Body of pancreas (tissue), 4 donors: Measurements from ENCODE around the gene DDX19B. TPM values are rescaled to one million over a fixed set of nuclear protein-coding genes. Genes with fewer than 3 reads are reported as not detected.
"Not testable (repeated sequence)": the region's sequence is repeated elsewhere in the genome, so short reads cannot be mapped to it uniquely, and the experiment has no call there.

Experiments used
- ATAC-seq: fragments of 150-250 bp; one replicate; pipeline ENCODE4 v1.9.1; 2016
- DNase-seq, 4 donors: peaks; one replicate each; pipeline ENCODE4 v3.0.0-alpha.2; 2019
- H3K27ac ChIP-seq, 4 donors: fragments of 200-600 bp; sonication (generic); 1 replicate in 3 of 4; 2 replicates in 1 of 4; pipeline versions ENCODE4 v1.5.1 to v1.6.1; 2016 to 2019; ENCODE audit warnings: mild to moderate bottlenecking in 1 of 4, mixed read lengths in 1 of 4, moderate library complexity in 1 of 4
- H3K27me3 ChIP-seq, 2 donors: fragments of 200-600 bp; sonication (generic); one replicate each; pipeline ENCODE4 v1.6.0; 2016; ENCODE audit warnings: mild to moderate bottlenecking in 1 of 2
- H3K36me3 ChIP-seq, 2 donors: fragments of 200-600 bp; sonication (generic); replicated peaks in 1 of 2; 2 replicates each; pipeline ENCODE4 v1.5.1; 2016; ENCODE audit warnings: low read depth in 2 of 2; ENCODE audit not compliant: insufficient read depth in 1 of 2
- H3K4me1 ChIP-seq: fragments of 200-600 bp; sonication (generic); one replicate; pipeline ENCODE4 v1.6.0; 2016
- H3K4me3 ChIP-seq, 2 donors: fragments of 200-600 bp; sonication (generic); 1 replicate in 1 of 2; 2 replicates in 1 of 2; pipeline ENCODE4 v1.5.1; 2016 to 2019
- H3K9me3 ChIP-seq, 3 donors: fragments of 200-600 bp; sonication (generic); 1 replicate in 2 of 3; 2 replicates in 1 of 3; pipeline ENCODE4 v1.5.1; 2016
- CTCF ChIP-seq, 7 experiments: fragments of 450-650 bp in 4 of 7; fragments of 200-600 bp in 3 of 7; sonication (generic) in 3 of 7; IDR thresholded peaks; one replicate each; pipeline ENCODE4 v1.5.1; 2016 to 2019; ENCODE audit warnings: antibody characterized with exemption in 7 of 7
- POLR2A ChIP-seq, 3 donors: fragments of 450-650 bp; IDR thresholded peaks; one replicate each; pipeline ENCODE4 v1.6.1; 2016; ENCODE audit warnings: antibody characterized with exemption in 3 of 3, mild to moderate bottlenecking in 2 of 3
- WGBS, 2 donors: methylation state at CpG; one replicate each; pipeline ENCODE4 v1.1.5; 2017; 5-methylcytosine and 5-hydroxymethylcytosine counted together
- intact Hi-C: fragments of 100-400 bp; cut with DNase I; formaldehyde crosslinking; loops from one replicate; pipeline ENCODE4 v1.15.1; 2023
- total RNA-seq, 2 donors: library from RNA; depleted of rRNA; stranded (reverse); fragments of >200 nt; gene quantifications; one replicate each; pipeline ENCODE4 v1.1.0, GENCODE V29; 2016

The DDX19B gene
- total RNA-seq, 2 donors from 2014 or later = 31.4 to 37.9 TPM

DNA sequence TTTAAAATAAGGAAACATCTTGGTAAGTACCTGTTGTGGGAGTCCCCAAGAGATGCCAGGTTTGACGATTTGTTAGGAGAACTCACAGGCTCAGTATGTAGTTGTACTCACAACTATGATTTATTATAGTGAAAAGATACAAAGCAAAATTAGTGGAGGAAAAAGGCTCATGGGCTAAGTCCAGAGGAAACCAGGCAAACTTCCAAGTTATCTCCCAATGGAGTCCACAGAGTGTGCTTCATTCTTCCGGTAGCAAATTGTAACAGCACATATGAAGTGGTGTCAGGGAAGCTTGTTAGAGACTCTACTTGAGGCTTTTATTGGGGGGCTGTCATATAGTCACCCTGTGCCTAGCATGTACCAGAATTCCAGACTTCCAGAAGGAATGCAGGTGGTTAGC lies 50.0 kb downstream of the DDX19B start:
- intact Hi-C loops = loop anchor here (10.0 kb wide), 1 partner anchor 54 kb away; the partner anchor contains the start of gene DDX19B
- WGBS, 2 donors = 67 to 72% methylated on average over 2 of the region's 2 CpGs
- no peak for TF ChIP-seq POLR2A (IDR thresholded peaks at IDR 0.05)
- no peak for TF ChIP-seq CTCF (IDR thresholded peaks at IDR 0.05)
- no peaks in the 10 kb centered on the region for H3K27me3 ChIP-seq
- no peak overlapping the region for H3K27ac ChIP-seq
- no peak overlapping the region for H3K4me3 ChIP-seq
- H3K36me3 ChIP-seq = peaks cover 0 to 5% of the 10 kb centered on the region in 2 donors
- no peaks in the 10 kb centered on the region for H3K9me3 ChIP-seq
- ATAC-seq = no peak
- peaks cover 34% of the 10 kb centered on the region for H3K4me1 ChIP-seq
- no peak for DNase-seq

- intact Hi-C loops = loop anchor here (10.0 kb wide), 1 partner anchor 55 kb away; the partner anchor contains the start of gene DDX19B
- Histone ChIP-seq H3K27ac (no peak overlapping the region), H3K4me3 (no peak overlapping the region), H3K9me3 (no peaks in the 10 kb centered on the region), H3K27me3 (no peaks in the 10 kb centered on the region), H3K36me3 (peaks cover 0 to 5% of the 10 kb centered on the region in 2 donors), H3K4me1 (peaks cover 34% of the 10 kb centered on the region)
- ATAC-seq (no peak), DNase-seq (no peak)
- WGBS, 2 donors = 64 to 83% methylated on average over 2 of the region's 2 CpGs
- TF ChIP-seq POLR2A (IDR thresholded peaks at IDR 0.05) (no peak), CTCF (IDR thresholded peaks at IDR 0.05) (no peak)
Measured at GRCh38 chr16:70349783-70350182, 50.8 kb downstream of the DDX19B start.

DNA sequence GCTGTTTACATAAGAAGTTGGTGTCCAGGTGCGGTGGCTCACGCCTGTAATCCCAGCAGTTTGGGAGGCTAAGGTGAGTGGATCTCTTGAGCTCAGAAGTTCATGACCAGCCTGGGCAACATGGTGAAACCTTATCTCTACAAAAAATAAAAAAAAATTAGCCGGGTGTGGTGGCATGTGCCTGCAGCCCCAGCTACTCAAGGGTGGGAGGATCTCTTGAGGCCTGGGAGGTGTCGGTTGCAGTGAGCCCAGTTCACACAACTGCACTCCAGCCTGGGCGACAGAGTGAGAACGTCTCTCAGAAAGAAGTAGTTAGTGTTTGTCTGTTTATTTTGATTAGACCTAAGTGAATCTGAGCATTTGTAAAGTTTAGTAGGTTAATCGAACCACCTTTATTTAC lies 60.6 kb downstream of the DDX19B start:
- intact Hi-C loops = no loop called here
- DNase-seq (no peak), ATAC-seq (no peak)
- H3K4me1 ChIP-seq = no peaks in the 10 kb centered on the region
- TF ChIP-seq CTCF (IDR thresholded peaks at IDR 0.05) (no peak), POLR2A (IDR thresholded peaks at IDR 0.05) (no peak)
- no peak overlapping the region for H3K4me3 ChIP-seq
- no peaks in the 10 kb centered on the region for H3K9me3 ChIP-seq
- 81 to 82% methylated on average over 7 of the region's 7 CpGs for WGBS, 2 donors
- peaks cover 15 to 52% of the 10 kb centered on the region in 2 donors for H3K36me3 ChIP-seq
- no peaks in the 10 kb centered on the region for H3K27me3 ChIP-seq
- no peak overlapping the region for H3K27ac ChIP-seq

DNA sequence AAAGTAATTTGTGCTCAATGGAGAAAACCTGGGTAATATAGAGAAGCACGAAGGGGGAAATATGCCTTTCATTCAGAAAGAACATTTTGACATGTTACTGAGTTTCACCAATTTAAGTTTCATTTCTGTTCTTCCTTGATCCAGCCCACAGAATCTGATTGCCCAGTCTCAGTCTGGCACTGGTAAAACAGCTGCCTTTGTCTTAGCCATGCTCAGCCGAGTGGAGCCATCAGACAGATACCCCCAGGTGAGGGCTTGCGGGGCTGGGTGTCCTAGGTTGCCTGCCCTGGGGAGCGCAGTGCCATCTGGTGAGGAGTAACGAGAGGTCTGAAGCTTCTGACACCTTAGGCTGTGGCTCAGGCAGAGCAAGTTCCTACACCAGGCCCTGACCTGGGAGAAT lies 65.4 kb downstream of the DDX19B start:
- 88 to 96% methylated on average over 4 to 5 of the region's 5 CpGs for WGBS, 2 donors
- Histone ChIP-seq H3K9me3 (no peaks in the 10 kb centered on the region), H3K27ac (no peak overlapping the region), H3K36me3 (peaks cover 15 to 43% of the 10 kb centered on the region in 2 donors), H3K27me3 (no peaks in the 10 kb centered on the region), H3K4me1 (no peaks in the 10 kb centered on the region), H3K4me3 (no peak overlapping the region)
- ATAC-seq = no peak
- no peak for DNase-seq
- intact Hi-C loops = no loop called here
- TF ChIP-seq POLR2A (IDR thresholded peaks at IDR 0.05) (no peak), CTCF (IDR thresholded peaks at IDR 0.05) (no peak)

- H3K4me3 ChIP-seq, H3K27me3 ChIP-seq, intact Hi-C loops, H3K27ac ChIP-seq, H3K9me3 ChIP-seq, H3K4me1 ChIP-seq: not testable (repeated sequence)
- peak in 6 of 7 experiments; percentile 23 to 53 (median 48) for TF ChIP-seq CTCF (IDR thresholded peaks at IDR 0.05)
- 53 to 56% methylated on average over 5 to 10 of the region's 10 CpGs for WGBS, 2 donors
- peak in 1 of 4 donors; percentile 16 for DNase-seq
- peak; percentile 47 for ATAC-seq
- H3K36me3 ChIP-seq = peaks cover 0 to 45% of the 10 kb centered on the region in 2 donors
Measured at GRCh38 chr16:70370145-70370544, 71.2 kb downstream of the DDX19B start.
